HG03442 (cell line): Measurements from ENCODE around the gene CDK19.

Experiments
- ATAC-seq: cut with Tn5 transposase; IDR thresholded peaks from one replicate; pipeline ENCODE4 v1.9.1; 2021; ENCODE audit warnings: mild to moderate bottlenecking, moderate library complexity; ENCODE audit not compliant: unreplicated experiment

The CDK19 gene

DNA sequence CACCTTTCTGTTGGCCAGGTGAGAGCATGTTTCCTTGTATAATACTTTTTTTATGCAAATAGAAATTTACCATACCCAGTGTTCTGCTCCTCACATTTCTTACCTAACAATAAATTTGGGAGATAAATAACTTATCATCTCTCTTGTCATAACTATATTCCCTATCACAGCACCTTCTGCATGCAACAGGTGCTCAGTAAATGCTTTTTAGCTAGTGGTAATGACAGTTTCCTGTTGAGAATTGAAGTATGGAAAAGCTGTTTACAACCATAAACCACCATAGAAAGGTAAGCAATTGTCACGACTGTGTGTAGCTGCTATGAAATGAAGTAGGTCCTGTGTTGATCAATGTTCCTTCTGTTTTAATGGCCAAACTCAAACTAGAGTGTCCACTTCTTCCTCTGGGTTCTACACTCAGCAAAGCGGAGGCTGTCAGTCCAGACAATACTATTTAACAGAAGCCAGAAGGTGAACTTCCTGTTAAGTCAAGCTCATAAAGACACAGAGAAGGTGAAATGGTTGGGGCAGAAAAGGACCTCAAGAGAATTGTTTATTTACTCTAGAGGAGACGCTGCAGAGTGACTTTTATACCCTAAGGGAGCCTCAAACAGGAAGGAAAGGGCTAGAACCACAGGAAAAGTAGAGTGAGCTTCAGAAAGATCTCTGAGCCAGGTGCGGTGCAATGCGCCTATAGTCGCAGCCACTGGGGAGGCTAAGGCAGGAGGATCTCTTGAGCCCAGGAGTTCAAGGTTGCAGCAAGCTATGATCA is 254.8 kb downstream of the CDK19 start:
- ATAC-seq = no peak
